MCF 10A (cell line): ENCODE results near the gene TAS1R3. TPM values are rescaled to one million over a fixed set of nuclear protein-coding genes. Genes with fewer than 3 reads are reported as not detected.

ENCODE experiments used
- BruUV-seq: library from RNA; stranded (reverse); fragments of 400-500 nt; replicated peaks from 2 replicates; lab custom pipeline; 2021; lab: Mats Ljungman, UMichigan
- CTCF ChIA-PET: fragments of 300-600 bp; sonication (Branson Sonifier 250); formaldehyde crosslinking; extraction: SDS; loops from one replicate; lab custom pipeline; 2021; ENCODE audit warnings: antibody characterized with exemption, inconsistent platforms; lab: Yijun Ruan, JAX
- POLR2A ChIA-PET: fragments of 300-600, 350-650 bp; sonication (Branson Sonifier 250); formaldehyde crosslinking; extraction: SDS; loops from one replicate; lab custom pipeline; 2020; ENCODE audit warnings: antibody characterized with exemption, inconsistent platforms; lab: Yijun Ruan, JAX
- DNase-seq: peaks from one replicate; pipeline ENCODE4 v3.0.0-alpha.2; 2018; ENCODE audit not compliant: unreplicated experiment
- H3K27ac Mint-ChIP-seq: one replicate; pipeline ENCODE4 v1.8.0; 2022; ENCODE audit warnings: mild to moderate bottlenecking, low read depth, mixed read lengths; ENCODE audit not compliant: unreplicated experiment
- H3K27me3 Mint-ChIP-seq: one replicate; pipeline ENCODE4 v1.8.0; 2022; ENCODE audit warnings: mixed read lengths; ENCODE audit not compliant: insufficient read depth, unreplicated experiment
- H3K36me3 Mint-ChIP-seq: one replicate; pipeline ENCODE4 v1.8.0; 2022; ENCODE audit warnings: mild to moderate bottlenecking, moderate library complexity, mixed read lengths; ENCODE audit not compliant: insufficient read depth, unreplicated experiment
- H3K4me1 Mint-ChIP-seq: one replicate; pipeline ENCODE4 v1.8.0; 2022; ENCODE audit warnings: mixed read lengths; ENCODE audit not compliant: insufficient read depth, unreplicated experiment
- H3K4me3 Mint-ChIP-seq: one replicate; pipeline ENCODE4 v1.8.0; 2022; ENCODE audit warnings: mild to moderate bottlenecking, moderate library complexity, mixed read lengths; ENCODE audit not compliant: unreplicated experiment
- H3K9me3 Mint-ChIP-seq: one replicate; pipeline ENCODE4 v1.8.0; 2022; ENCODE audit warnings: mixed read lengths; ENCODE audit not compliant: unreplicated experiment
- CTCF ChIP-seq: fragments of 200-600 bp; IDR thresholded peaks from one replicate; pipeline ENCODE4 v1.8.0; 2022; ENCODE audit warnings: antibody characterized with exemption, mild to moderate bottlenecking; ENCODE audit not compliant: unreplicated experiment
- intact Hi-C: fragments of 100-400 bp; cut with micrococcal nuclease; formaldehyde crosslinking; loops from 2 replicates; pipeline ENCODE4 v1.14.1; 2022
- total RNA-seq: library from RNA; stranded (reverse); gene quantifications from 2 replicates; pipeline ENCODE4 v1.2.3, GENCODE V29; 2022

TAS1R3 gene
- total RNA-seq, 1 experiment from 2014 or later = not detected

DNA sequence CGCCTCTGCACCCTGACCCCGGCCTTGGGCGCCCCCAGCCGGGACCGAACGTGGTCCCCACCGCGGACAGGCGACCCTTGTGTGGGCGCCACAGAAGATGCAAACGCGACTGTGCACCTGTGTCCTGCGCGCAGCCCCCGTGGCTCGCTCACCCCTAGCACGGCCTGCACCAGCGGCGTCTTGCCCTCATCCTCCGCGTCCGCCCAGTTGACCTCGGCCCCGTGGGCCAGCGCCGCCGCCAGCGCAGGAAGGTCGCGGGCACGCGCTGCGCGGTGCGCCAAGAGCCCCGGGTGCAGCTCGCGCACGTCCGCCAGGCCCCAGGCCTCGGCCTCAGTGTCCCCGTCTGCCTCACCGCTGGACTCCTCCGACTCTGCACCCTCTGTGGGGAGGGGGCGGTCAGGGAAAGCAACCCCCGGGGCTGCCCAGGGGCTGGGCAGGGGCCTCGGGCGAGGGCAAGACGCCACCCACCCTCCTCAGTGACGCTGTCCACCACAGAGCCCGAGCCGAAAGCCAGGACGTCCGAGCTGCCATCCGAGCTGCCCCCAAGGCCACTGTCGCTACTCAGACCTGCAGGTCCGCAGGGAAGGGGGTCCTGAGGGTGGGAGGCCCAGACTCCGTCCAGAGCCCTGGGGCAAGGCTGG lies 36.7 kb upstream of the TAS1R3 start:
- peaks cover 17% of the 10 kb centered on the region for H3K36me3 Mint-ChIP-seq
- TF ChIP-seq CTCF = no peak
- no peaks in the 10 kb centered on the region for H3K4me1 Mint-ChIP-seq
- H3K27ac Mint-ChIP-seq = no peak overlapping the region
- no TSS peak for BruUV-seq
- CTCF ChIA-PET = no interaction called here
- no peak overlapping the region for H3K4me3 Mint-ChIP-seq
- no peaks in the 10 kb centered on the region for H3K27me3 Mint-ChIP-seq
- POLR2A ChIA-PET = interaction anchor here (0.6 to 1.7 kb wide), 2 partner anchors 8 to 177 kb away, joined by 3 to 9 read pairs; no protein-coding TSS in a partner anchor
- no peak for DNase-seq
- intact Hi-C loops = loop anchor here (5.0 to 10.0 kb wide), 2 partner anchors 62 to 310 kb away; partner anchors contain the start of genes B3GALT6, PERM1 and SDF4
- no peaks in the 10 kb centered on the region for H3K9me3 Mint-ChIP-seq

- intact Hi-C loops = loop anchor here (10.0 kb wide), 1 partner anchor 311 kb away; the partner anchor contains the start of gene PERM1
- H3K36me3 Mint-ChIP-seq = peaks cover 22% of the 10 kb centered on the region
- no peak overlapping the region for H3K27ac Mint-ChIP-seq
- DNase-seq = no peak
- ChIA-PET CTCF (interaction anchor here (0.6 kb wide), 1 partner anchor 33 kb away, joined by 3 read pairs; no protein-coding TSS in a partner anchor), POLR2A (interaction anchor here (1.7 kb wide), 1 partner anchor 9 kb away, joined by 9 read pairs; no protein-coding TSS in a partner anchor)
- no peaks in the 10 kb centered on the region for H3K4me1 Mint-ChIP-seq
- no peaks in the 10 kb centered on the region for H3K27me3 Mint-ChIP-seq
- no peak overlapping the region for H3K4me3 Mint-ChIP-seq
- TF ChIP-seq CTCF = no peak
- no TSS peak for BruUV-seq
- no peaks in the 10 kb centered on the region for H3K9me3 Mint-ChIP-seq
Measured at GRCh38 chr1:1295154-1295923, 35.7 kb upstream of the TAS1R3 start.

DNA sequence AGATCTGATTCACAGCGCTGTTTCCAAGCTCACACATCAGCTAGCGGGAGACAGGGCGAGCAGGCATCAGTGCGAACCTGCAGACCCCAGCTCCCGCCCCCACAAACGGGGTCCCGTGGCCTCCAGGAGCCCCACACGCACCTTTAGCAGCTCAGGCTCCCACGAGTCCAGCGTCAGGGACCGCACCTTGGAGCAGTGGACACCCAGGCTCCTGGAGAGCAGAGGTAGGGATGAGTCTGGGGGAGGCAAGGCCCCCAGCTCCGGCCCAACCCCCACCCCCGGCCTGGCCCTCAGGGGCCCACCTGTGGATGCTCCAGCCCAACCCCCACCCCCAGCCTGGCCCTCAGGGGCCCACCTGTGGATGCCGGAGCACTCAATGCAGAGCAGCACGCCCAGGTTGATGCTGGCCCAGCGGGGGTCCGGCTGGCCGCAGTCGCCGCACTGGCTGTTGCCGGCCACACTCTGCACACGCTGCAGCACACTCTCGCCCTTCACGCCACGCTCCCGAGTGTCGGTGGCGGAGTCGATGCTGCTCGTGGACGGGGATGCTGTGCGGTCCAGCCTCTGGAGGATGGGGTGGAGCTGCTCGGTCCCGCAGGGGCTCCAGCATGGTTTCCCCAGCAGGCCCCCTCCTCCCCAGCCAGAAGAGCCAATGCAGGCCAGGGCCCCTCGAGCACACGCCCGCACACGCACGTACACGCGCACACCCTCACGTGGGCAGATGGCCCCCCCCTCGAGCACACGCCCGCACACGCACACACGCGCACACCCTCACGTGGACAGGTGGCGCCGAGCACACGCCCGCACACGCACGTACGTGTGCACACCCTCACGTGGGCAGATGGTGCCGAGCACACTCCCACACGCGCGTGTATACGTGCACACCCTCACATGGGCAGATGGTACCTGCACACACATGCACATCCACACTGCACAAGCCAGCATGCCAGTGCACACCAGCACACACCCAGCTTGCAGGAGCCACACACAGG lies 34.7 kb upstream of the TAS1R3 start:
- no peak overlapping the region for H3K4me3 Mint-ChIP-seq
- no peaks in the 10 kb centered on the region for H3K27me3 Mint-ChIP-seq
- no peaks in the 10 kb centered on the region for H3K4me1 Mint-ChIP-seq
- H3K9me3 Mint-ChIP-seq = no peaks in the 10 kb centered on the region
- POLR2A ChIA-PET = interaction anchor here (0.6 kb wide), 1 partner anchor 174 kb away, joined by 3 read pairs; no protein-coding TSS in a partner anchor
- BruUV-seq = no TSS peak
- intact Hi-C loops = loop anchor here (10.0 kb wide), 1 partner anchor 312 kb away; the partner anchor contains the start of gene PERM1
- CTCF ChIA-PET = no interaction called here
- H3K36me3 Mint-ChIP-seq = peaks cover 23% of the 10 kb centered on the region
- H3K27ac Mint-ChIP-seq = no peak overlapping the region
- no peak for TF ChIP-seq CTCF
- DNase-seq = no peak
